Measurements from ENCODE around the gene CENPP. TPM values are rescaled to one million over a fixed set of nuclear protein-coding genes. Genes with fewer than 3 reads are reported as not detected.

The CENPP gene
- total RNA-seq, 4 donors from 2014 or later = 1.5 to 11.6 (median 5.5) TPM

- no peaks in the 10 kb centered on the region for H3K27me3 ChIP-seq
- no peak overlapping the region for H3K4me3 ChIP-seq (replicated peaks in 1 of 3)
- intact Hi-C loops (cut with DNase I) = no loop called here
- TF ChIP-seq CTCF (IDR thresholded peaks at IDR 0.05) (no peak), POLR2A (IDR thresholded peaks at IDR 0.05) (no peak)
- H3K9me3 ChIP-seq = no peaks in the 10 kb centered on the region
- H3K27ac ChIP-seq = no peak overlapping the region
- WGBS, 2 donors = 82 to 94% methylated on average over 6 to 10 of the region's 10 CpGs
- H3K4me1 ChIP-seq = peaks cover 0 to 3% of the 10 kb centered on the region in 2 donors
- DNase-seq = no peak
- peaks cover 6 to 8% of the 10 kb centered on the region in 2 donors for H3K36me3 ChIP-seq
Measured at GRCh38 chr9:92659601-92660000, 333.8 kb downstream of the CENPP start.

GRCh38 chr9:92660266-92660665 lies 334.5 kb downstream of the CENPP start:
- Histone ChIP-seq H3K4me1 (peaks cover 0 to 8% of the 10 kb centered on the region in 2 donors), H3K36me3 (peaks cover under 1 to 8% of the 10 kb centered on the region in 2 donors), H3K27ac (no peak overlapping the region), H3K4me3 (replicated peaks in 1 of 3) (no peak overlapping the region), H3K27me3 (no peaks in the 10 kb centered on the region), H3K9me3 (no peaks in the 10 kb centered on the region)
- TF ChIP-seq CTCF (IDR thresholded peaks at IDR 0.05) = no peak
- 89 to 100% methylated on average over 3 to 4 of the region's 4 CpGs for WGBS, 2 donors
- intact Hi-C loops (cut with DNase I) = no loop called here
- no peak for DNase-seq

GRCh38 chr9:92661127-92661526 lies 335.4 kb downstream of the CENPP start:
- H3K4me1 ChIP-seq = peaks cover 0 to 11% of the 10 kb centered on the region in 2 donors
- H3K36me3 ChIP-seq = peaks cover 0 to 8% of the 10 kb centered on the region in 2 donors
- 86 to 90% methylated on average over 5 of the region's 5 CpGs for WGBS, 2 donors
- no peak overlapping the region for H3K27ac ChIP-seq
- H3K4me3 ChIP-seq (replicated peaks in 1 of 3) = no peak overlapping the region
- H3K27me3 ChIP-seq = no peaks in the 10 kb centered on the region
- no peak for DNase-seq
- intact Hi-C loops (cut with DNase I) = no loop called here
- H3K9me3 ChIP-seq = no peaks in the 10 kb centered on the region
- TF ChIP-seq CTCF (IDR thresholded peaks at IDR 0.05) = no peak

- Histone ChIP-seq H3K27me3 (no peaks in the 10 kb centered on the region), H3K4me3 (replicated peaks in 1 of 3) (no peak overlapping the region), H3K36me3 (peaks cover 0 to 8% of the 10 kb centered on the region in 2 donors), H3K9me3 (no peaks in the 10 kb centered on the region), H3K4me1 (peaks cover 0 to 11% of the 10 kb centered on the region in 2 donors), H3K27ac (no peak overlapping the region)
- 81 to 90% methylated on average over 4 of the region's 4 CpGs for WGBS, 2 donors
- TF ChIP-seq POLR2A (IDR thresholded peaks at IDR 0.05) (no peak), CTCF (IDR thresholded peaks at IDR 0.05) (no peak)
- intact Hi-C loops (cut with DNase I) = no loop called here
- no peak for DNase-seq
Measured at GRCh38 chr9:92661743-92662142, 336.0 kb downstream of the CENPP start.

GRCh38 chr9:92663126-92663525 lies 337.4 kb downstream of the CENPP start:
- TF ChIP-seq CTCF (IDR thresholded peaks at IDR 0.05) (no peak), POLR2A (IDR thresholded peaks at IDR 0.05) (no peak)
- Histone ChIP-seq H3K4me3 (replicated peaks in 1 of 3) (no peak overlapping the region), H3K36me3 (peaks cover 0 to 2% of the 10 kb centered on the region in 2 donors), H3K4me1 (peaks cover 0 to 11% of the 10 kb centered on the region in 2 donors), H3K27ac (no peak overlapping the region), H3K9me3 (no peaks in the 10 kb centered on the region), H3K27me3 (no peaks in the 10 kb centered on the region)
- DNase-seq = no peak
- 98 to 100% methylated on average over 3 of the region's 3 CpGs for WGBS, 2 donors
- intact Hi-C loops (cut with DNase I) = no loop called here

All from thyroid gland (tissue), 4 donors.